HG03354 (cell line): ENCODE data around the gene RAB17.
"Not testable (repeated sequence)": the region's sequence is repeated elsewhere in the genome, so short reads cannot be mapped to it uniquely, and the experiment has no call there.

Experiments used
- ATAC-seq: cut with Tn5 transposase; IDR thresholded peaks from one replicate; pipeline ENCODE4 v1.9.1; 2021; ENCODE audit warnings: mild to moderate bottlenecking; ENCODE audit not compliant: unreplicated experiment, poor library complexity, severe bottlenecking

The RAB17 gene

DNA sequence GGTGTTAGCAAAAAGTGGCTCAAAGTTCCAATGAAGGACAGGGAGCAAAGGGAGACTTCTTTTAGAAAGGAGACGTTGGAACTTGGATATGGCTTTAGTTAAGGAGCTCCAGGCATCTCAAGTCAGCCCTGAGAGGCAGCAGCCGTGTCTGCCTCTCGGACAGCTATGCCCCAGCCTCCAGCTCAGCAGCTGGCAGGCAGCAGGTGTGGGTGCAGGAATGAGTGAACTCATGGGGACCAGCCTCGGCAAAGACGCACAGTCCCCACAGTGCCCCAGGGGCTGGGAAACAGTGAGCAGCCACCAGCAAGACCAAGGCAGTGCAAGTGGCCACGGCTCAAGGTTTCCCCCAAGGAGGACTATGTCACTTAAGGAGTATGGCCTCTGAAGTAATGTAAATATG, 35.2 kb upstream of the RAB17 start:
- ATAC-seq = no peak

DNA sequence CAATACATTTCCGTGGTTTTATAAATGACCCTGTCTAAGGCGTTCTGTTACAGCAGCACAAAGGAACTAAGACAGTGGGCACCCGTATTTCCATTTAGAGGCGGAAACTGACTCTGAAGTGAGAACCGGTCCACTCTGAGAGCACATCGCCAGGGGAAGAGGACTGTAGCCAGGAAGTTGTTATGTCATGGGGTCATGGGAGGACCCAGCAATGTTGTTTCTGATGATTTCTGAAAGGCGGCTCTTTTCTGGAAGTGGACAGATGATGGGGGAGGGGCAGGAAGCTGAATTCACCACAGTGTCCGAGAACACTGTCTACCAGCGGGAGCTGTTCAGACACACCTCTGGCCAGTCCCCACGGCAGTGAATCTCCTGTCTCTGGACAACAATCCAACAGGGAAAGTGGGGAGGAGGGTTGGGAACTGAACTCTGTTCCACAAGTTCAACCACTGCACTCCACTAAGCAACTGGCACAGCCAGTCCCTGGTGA, 34.7 kb upstream of the RAB17 start:
- no peak for ATAC-seq

DNA sequence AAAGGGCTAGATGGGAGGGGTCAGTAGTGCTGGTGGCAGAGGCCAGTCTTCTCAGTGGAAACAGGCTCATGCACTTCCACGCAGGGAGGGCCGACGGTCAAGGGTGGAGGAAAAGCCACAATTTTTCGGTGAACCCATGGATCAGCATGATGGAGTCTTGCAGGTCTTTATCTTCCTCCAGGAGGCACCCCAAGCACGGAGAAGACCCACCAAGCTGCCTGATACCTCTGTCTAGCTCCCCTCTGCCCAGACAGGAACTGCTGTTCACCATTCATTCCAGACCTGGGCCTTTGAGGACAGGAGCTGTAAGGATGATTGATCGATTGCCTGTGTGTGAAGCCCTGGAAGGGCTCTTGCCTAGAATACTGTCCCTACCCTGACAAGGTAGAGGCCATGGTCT, 34.0 kb upstream of the RAB17 start:
- ATAC-seq = no peak

DNA sequence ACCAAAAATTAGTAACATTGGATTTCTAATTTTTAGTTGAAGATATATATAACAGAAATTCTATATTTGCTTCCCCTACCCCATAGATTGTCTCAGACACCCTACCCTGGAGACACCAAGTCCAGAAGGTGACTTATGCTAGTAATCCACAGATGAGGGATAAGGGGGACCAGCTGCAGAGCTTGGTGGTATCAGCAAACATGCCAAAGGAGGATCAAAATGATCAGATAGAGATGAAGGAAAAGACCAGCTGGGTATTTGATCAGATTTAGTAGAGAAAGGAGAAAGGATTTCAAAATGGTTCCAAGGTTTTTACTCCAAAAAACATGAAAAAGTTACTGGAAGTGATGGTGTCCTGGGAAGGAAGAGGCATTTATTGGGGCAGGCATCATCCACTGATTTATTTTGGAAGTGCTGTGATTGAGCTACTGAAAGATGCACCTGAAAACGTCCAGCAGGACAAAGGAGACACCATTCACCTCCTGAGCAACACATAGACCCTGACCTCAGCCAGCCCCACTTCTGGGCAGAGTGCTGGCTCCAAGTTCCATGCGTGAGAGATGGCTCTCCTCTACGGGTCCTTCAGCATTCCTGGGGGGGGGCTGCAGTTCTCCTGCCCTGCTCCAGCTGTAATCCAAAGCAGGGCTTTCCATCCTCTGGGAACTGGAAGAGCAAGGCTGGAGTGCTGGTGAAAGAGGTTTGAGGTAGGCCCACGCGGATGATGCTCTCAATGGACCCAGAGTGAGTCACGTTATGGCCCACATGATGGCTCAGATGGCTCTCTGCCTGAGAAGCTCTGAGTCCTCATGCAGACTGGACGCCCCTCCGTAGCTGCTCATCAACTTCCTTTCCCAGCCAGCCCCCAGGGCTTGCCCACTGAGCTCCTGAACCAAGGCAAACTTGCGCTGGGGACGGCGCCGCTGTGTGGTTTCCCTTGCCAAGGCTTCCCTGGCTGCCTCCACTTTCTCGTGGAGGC, 33.2 kb upstream of the RAB17 start:
- ATAC-seq = no peak

DNA sequence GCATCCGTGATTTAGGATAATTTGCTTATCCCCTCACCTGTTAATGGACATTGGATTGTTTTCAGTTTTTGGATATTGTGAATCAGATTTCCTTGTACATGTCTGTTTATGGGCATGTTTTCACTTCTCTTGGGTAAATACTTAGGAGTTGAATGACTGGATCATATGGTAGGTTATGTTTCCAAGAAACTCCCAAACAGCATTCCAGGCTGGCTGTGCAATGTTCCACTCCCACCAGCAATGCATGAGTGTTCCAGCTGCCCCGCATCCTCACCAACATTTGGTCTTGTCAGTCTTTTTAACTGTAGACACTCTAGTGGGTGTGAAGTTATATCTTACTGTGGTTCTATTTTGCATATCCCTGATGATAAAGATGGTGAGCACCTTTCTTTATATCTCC, 27.9 kb upstream of the RAB17 start:
- no peak for ATAC-seq

DNA sequence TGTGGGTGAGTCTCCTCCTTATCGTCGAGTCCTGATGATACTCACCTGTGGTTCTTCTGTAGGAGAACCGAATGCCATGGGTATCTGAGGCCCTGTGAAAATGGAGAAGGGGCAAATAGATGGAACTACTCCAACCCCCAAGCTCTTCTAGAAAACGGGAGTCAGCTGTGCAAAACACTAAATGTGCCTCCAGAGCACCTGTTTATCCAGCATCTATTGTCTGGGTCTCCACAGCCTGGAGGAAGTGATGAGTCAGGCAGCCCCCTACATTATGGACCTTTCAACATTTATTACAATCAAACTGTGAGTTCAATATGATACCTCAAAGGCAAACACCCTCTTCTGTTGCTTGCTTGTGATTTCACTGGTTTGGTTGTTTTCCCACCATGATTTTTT, 27.1 kb upstream of the RAB17 start:
- no peak for ATAC-seq

DNA sequence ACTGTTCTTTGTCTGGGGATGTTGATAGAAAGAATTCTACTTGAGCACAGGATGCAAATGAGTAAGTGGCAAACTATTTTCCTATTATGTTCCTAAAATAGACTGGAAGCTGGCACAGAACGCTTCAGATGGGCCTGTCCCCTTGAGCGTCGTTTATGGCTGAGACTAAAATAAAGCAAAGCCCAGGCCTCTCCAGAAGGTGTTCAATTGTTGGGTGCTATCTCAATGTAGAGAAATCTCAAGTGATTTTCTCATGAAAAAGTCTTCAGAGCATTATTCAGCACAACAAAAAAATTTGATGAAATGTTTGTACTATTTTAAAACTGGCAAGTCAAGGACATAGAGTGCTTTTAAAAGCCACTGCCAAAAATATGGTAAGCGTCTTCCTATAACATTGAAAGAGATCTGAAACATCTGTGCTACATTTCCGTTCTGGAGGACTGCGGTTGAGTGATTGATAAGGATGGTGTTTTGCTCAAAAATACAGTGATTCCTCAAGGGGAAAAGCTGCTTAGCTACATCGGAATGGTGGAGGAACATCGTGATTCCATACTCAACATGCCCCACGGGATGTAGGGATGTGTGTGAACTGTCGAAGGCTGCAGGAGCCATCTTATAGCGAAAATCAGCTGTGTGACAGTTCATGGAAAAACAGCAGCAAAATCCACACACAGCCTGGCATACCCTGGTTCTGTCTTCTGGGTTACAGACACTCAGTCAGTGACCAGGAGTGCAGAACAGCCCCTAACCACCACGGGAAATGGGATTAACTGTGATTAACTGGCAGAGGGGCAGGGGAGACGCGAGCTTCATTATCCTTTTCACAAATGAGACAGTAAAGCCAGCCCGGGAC, 26.4 kb upstream of the RAB17 start:
- ATAC-seq = no peak

DNA sequence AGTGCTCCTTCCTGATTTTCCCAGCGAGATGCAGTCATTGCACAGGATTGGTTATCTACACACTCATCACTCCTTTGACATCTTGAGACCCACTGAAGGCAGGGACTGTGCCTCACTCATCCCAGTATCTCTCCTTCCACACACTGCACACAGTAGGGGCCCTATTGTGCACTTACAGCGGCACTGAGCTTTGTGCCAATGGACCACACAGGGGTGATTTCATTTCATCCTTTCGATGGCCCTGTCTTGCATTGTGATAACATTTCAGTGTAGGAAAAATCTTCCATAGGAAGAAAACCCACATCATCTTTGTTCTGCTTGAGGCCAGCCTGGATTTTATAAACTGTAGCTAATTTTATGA, 25.8 kb upstream of the RAB17 start:
- ATAC-seq = no peak

DNA sequence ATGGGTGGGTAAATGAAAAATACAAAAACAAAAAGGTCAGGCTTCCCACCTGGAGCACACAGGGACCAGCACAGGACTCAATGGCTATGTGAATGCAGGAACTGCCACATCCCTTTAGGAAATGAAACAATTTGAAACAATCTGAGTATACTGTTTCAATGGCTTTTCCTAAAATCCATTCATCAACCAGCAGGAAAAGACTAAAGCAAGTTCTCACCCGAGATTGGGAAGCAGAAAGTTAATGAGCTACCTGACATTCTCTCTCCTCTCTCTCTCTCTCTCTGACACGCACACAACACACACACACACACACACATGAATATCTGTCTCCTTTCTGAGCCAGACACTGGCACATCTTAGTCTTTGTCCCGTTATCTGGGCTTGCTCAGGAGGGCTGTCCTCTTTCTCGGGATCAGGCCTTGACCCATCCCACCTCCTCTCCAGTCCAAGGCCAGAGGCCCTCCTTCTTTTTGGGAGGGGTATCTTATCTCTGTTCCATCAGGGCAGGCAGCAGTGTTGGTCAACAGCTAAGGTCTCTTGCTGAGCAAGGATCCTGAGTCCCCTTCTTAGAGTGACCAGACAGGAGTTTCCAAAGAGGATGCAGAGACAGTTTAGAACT, 25.2 kb upstream of the RAB17 start:
- ATAC-seq = no peak

DNA sequence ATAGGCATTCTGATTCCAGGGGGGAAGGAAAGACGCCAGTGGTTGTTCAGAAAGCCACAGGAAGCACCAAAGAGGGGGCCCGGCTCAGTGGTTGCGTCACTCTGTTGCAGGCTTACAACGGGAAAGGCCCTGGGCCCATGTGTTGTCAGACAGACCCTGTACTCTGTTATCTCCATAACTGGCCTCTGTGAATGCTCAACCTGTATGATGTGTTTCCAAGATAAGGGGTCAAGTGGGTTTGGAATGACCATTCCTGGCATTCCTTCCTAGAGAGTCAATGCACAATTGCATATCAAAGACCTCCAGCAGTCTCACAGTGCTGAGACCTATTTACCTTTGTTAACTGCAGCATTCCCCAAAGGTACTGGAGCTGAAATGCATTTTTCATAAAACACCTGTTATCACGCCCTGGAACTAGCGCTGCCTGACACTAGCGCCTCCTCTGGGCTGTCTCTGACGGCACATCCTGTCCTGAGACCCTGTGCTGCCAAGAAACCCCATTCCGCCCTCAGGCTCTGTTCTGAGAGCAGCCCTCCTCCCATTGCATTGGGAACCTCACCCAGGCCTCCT, 23.7 kb upstream of the RAB17 start:
- no peak for ATAC-seq

DNA sequence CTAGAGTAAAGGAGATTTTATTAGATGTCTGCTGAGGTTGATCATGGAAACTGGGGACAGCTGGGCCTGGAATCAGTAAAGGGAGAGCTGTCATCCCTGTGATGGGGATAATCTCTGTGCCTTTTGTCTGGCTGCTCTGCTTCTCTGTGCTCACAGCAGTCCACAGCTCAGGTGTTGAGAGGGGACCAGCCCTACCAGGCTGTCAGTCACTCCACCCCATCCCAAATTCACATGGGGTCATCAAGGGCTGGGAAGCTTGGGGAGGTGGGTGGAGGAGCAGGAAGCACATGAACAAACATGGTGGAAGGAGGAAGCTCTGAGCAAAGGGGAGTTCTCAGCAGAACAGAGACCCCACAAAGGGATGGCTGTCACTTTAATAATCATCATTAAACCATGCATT, 23.1 kb upstream of the RAB17 start:
- ATAC-seq = no peak

DNA sequence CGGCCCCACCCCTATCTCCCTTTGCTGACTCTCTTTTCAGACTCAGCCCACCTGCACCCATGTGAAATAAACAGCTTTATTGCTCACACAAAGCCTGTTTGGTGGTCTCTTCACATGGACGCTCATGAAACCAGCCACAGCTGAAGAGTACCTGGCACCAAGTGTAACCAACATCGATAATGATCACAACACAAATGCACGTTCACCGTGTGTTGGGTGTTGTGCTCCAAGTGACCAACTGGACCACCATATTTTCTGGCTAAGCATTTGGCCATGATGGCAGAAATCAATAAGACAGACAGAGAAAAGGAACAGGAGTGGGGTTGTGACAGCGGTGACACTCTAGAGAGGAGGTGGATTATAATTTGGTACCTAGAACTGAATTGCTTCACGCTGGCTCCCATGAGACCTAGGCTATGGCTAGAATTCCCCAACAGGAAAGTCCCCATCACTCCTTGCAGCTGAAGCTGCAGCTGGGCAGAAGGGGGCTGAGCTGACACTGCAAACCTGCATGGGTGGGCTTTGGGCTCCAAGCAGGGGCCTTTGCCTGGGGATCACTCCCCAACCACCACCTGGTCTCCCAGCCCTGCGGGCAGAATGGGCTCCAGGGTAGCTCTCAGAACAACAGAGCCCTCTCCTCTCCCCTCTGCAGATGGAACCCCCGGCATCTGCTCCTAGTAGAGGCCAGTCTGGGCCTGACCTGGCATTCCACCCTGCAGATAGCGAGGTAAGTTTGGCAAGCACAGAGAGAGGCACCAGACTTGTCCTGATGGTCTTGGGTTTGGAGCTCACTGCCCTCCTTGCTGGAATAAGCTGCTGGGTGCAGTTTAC, 22.2 kb upstream of the RAB17 start:
- ATAC-seq = no peak

DNA sequence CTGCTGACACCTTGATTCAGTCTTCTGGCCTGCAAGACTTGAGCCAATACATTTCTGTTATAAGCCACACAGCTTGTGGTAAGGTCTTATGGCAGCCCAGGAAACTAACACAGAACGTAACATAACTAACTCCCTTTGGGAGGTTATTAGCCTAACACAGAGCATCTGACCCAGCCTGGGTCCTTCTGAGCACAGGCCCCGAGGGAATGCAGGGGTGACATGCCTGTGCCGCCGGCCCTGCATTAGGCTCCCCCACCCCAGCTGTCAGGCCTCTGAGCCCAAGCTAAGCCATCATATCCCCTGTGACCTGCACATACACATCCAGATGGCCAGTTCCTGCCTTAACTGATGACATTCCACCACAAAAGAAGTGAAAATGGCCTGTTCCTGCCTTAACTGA, 16.0 kb upstream of the RAB17 start:
- not testable (repeated sequence) for ATAC-seq

DNA sequence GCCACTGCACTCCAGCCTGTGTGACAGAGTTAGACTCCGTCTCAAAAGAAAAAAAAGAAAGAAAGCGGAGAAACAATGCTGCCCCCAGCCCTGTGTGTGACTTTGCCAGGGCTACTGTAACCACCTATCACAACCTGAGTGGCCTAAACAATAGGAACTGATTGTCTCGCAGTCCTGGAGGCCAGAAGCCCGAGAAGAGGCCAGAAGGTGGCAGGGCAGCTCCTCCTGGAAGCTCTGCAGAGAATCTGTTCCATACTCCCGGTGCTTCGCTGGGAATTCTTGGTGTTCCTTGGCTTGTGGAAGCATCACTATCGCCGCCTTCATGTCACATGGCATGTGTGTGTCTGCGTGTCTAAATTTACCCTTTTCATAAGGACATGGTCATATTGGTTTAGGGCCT, 14.4 kb upstream of the RAB17 start:
- ATAC-seq = no peak

DNA sequence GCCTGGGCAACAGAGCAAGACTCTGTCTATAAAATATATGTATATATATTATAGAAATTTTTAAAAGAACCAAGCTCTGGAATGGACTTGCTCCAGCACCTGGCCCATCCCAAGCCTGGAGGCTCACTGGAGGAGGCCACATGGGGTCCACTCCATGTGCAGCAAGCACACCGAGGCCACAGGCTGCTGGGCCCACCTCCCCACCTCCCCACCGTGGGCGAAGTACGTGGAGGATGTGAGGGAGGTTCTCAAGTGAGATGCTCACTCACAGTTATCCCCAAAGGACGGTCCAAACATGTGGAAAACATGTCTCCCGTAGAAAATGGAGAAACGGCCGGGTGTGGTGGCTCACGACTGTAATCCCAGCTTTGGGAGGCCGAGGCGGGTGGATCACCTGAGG, 13.9 kb upstream of the RAB17 start:
- ATAC-seq = no peak

DNA sequence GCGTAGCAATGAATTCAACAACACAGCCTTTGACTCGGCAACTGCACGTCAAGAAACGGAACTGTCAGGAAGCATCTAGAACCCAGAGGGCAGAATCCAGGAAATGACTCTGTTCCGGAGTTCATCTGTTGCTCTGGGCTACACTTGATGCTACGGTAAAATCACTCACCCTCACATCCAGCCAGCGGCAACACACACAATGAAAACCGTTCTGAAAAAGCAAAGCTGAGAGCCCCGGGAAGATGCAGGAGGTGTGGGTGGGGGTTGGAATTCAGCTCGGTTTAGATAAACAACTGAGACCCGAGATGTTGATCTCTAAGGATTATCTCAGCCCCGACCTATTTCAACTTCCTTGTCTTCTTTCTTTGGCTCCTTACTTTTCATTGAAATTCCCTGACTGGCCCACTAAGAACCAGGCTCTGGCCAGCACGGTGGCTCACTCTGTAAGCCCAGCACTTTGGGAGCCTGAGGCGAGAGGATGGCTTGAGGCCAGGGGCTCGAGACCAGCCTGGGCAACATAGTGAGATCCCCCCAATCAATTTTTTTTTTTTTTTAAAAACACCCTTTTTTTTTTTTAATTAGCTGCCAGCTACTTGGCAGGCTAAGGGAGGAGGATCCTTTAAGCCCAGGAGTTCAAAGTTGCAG, 13.3 kb upstream of the RAB17 start:
- ATAC-seq = no peak

DNA sequence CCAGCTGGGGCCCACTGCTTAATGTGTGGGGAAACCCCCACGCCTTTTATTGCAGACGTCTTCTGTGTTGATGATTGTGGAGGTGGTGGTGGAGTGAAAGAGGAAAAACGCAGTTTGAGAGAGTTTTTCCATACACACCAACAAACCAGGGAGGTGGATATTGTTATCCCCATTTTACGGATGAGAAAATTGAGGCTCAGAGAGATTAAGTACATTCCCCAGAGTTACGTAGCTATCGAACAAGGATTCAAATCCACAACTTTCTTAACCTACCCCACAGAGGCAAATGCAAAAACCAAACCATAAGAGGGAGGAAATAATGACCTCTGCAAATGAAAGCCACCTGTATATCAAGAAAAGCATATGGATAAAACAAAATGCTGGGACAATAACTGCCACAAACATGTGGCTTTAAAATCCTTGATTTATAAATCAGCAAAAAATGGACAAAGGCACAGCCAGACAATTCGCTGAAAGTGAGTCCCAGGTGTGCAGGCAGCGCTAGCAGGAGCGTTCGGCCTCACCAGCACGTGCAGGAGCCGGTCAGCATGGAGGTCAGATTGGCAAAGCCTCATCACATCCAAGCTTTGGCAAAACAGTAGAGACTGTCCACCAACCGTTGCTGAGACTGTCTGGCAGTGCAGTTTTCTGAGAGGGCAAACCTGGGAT, 12.6 kb upstream of the RAB17 start:
- ATAC-seq = no peak

DNA sequence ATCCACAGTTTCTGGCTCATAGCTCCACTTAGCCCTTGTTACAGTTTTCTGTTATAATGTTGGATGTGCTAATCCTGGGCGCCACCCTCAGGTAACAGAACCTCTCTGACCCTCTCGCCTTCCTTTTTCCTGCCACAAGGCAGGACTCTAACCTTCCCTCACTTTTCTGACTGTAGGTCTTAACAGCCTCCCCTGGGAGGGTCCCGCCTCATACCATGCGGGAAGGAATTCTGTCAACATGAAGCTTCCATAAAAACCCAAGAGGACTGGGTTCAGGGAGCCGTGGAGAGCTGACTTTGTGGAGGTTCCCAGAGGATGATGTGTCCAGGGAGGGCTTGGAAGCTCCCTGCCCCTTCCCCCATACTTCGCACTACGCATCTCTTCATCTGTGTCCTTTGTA, 11.9 kb upstream of the RAB17 start:
- ATAC-seq = no peak
